HEK293 (cell line): ENCODE data around the gene WNT11.

Experiments used
- ZFP69B ChIP-seq: fragments of 450-650 bp; formaldehyde crosslinking; IDR thresholded peaks from 2 replicates; pipeline ENCODE4 v1.5.1; 2016; ENCODE audit warnings: missing biosample characterization, missing genetic modification characterization
- ZNF184 ChIP-seq: fragments of 450-650 bp; IDR thresholded peaks from 2 replicates; pipeline ENCODE4 v1.5.1; 2018; ENCODE audit warnings: missing biosample characterization, mild to moderate bottlenecking, missing genetic modification characterization
- TF ChIP-seq, protein P1 (sequence below): fragments of 450-650 bp; formaldehyde crosslinking; IDR thresholded peaks from 2 replicates; pipeline ENCODE4 v1.5.1; 2016; ENCODE audit warnings: missing biosample characterization, missing genetic modification characterization

DNA sequence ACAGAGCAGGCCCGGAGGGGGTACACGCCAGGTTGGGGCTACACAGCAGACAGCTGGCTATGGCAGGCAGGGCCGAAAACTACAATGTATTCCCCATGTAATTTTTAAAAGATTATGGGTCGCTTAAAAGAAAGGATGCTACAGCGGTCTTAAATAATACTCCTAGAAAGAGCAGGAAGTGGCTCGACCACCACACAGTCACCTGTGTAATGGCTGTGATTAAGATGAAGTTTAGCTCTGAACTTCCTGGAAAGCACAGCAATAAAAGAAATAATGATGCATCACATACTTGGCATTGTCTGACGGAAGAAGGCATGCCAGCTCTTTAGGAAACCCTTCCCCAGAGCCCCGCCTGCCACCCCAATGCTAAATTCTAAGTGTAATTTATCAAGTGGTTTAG, 32.6 kb downstream of the WNT11 start:
- TF ChIP-seq ZNF184 (tag by site-specific recombination): no peak
- no peak for TF ChIP-seq ZFP69B (tag by site-specific recombination)
- TF ChIP-seq, protein P1, sequence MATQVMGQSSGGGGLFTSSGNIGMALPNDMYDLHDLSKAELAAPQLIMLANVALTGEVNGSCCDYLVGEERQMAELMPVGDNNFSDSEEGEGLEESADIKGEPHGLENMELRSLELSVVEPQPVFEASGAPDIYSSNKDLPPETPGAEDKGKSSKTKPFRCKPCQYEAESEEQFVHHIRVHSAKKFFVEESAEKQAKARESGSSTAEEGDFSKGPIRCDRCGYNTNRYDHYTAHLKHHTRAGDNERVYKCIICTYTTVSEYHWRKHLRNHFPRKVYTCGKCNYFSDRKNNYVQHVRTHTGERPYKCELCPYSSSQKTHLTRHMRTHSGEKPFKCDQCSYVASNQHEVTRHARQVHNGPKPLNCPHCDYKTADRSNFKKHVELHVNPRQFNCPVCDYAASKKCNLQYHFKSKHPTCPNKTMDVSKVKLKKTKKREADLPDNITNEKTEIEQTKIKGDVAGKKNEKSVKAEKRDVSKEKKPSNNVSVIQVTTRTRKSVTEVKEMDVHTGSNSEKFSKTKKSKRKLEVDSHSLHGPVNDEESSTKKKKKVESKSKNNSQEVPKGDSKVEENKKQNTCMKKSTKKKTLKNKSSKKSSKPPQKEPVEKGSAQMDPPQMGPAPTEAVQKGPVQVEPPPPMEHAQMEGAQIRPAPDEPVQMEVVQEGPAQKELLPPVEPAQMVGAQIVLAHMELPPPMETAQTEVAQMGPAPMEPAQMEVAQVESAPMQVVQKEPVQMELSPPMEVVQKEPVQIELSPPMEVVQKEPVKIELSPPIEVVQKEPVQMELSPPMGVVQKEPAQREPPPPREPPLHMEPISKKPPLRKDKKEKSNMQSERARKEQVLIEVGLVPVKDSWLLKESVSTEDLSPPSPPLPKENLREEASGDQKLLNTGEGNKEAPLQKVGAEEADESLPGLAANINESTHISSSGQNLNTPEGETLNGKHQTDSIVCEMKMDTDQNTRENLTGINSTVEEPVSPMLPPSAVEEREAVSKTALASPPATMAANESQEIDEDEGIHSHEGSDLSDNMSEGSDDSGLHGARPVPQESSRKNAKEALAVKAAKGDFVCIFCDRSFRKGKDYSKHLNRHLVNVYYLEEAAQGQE (tag by site-specific recombination): no peak
